SU-DHL-6 (cell line): Measurements from ENCODE around the gene APC2.

Source experiments
- H2AFZ ChIP-seq: fragments of 200-600 bp; sonication (generic); 2 replicates; pipeline ENCODE4 v1.6.1; 2014; ENCODE audit warnings: low read depth, mild to moderate bottlenecking, moderate library complexity, mixed read lengths, antibody characterized with exemption, low read length; ENCODE audit not compliant: severe bottlenecking
- H3F3A ChIP-seq: fragments of 200-600 bp; shearing (Covaris generic); 2 replicates; pipeline ENCODE4 v1.6.0; 2016; ENCODE audit warnings: antibody characterized with exemption, mild to moderate bottlenecking; ENCODE audit not compliant: insufficient read depth
- H3K27ac ChIP-seq: fragments of 200-600 bp; sonication (generic); 2 replicates; pipeline ENCODE4 v1.5.1; 2016; ENCODE audit warnings: low read depth, mild to moderate bottlenecking, low read length, moderate library complexity, mixed read lengths
- H3K27me3 ChIP-seq: fragments of 200-600 bp; sonication (generic), shearing (Covaris generic); 2 replicates; pipeline ENCODE4 v1.6.0; 2014; ENCODE audit warnings: mild to moderate bottlenecking, low read length
- H3K36me3 ChIP-seq: fragments of 200-600 bp; sonication (generic); 2 replicates; pipeline ENCODE4 v1.6.1; 2014; ENCODE audit warnings: mild to moderate bottlenecking, low read length, mixed read lengths
- H3K4me2 ChIP-seq: fragments of 300-600, 200-600 bp; shearing (Covaris generic), sonication (generic); 2 replicates; pipeline ENCODE4 v1.6.0; 2014; ENCODE audit warnings: low read length, low read depth, mild to moderate bottlenecking; ENCODE audit not compliant: poor library complexity, severe bottlenecking
- H3K4me3 ChIP-seq: fragments of 200-600 bp; sonication (generic); 2 replicates; pipeline ENCODE4 v1.5.1; 2014; ENCODE audit warnings: antibody characterized with exemption, low read length, mild to moderate bottlenecking, mixed read lengths; ENCODE audit not compliant: insufficient read depth, poor library complexity, severe bottlenecking
- H3K79me2 ChIP-seq: fragments of 200-600 bp; sonication (generic); 2 replicates; pipeline ENCODE4 v1.6.1; 2014; ENCODE audit warnings: mild to moderate bottlenecking, low read length, moderate library complexity; ENCODE audit not compliant: insufficient read depth
- H3K9ac ChIP-seq: fragments of 200-600 bp; sonication (generic); 2 replicates; pipeline ENCODE4 v1.7.0; 2014; ENCODE audit warnings: mild to moderate bottlenecking, low read length
- H3K9me2 ChIP-seq: fragments of 200-600 bp; sonication (generic); replicated peaks from 2 replicates; pipeline ENCODE4 v1.6.1; 2014; ENCODE audit warnings: low read length; ENCODE audit not compliant: insufficient read depth
- H3K9me3 ChIP-seq: fragments of 200-600 bp; sonication (generic); 2 replicates; pipeline ENCODE4 v1.6.1; 2014; ENCODE audit warnings: low read length, mixed read lengths; ENCODE audit not compliant: insufficient read depth
- H4K20me1 ChIP-seq: fragments of 200-600 bp; sonication (generic); 2 replicates; pipeline ENCODE4 v1.6.1; 2014; ENCODE audit warnings: low read depth, mild to moderate bottlenecking, antibody characterized with exemption, low read length, moderate library complexity, mixed read lengths
- CTCF ChIP-seq: fragments of 200-600 bp; sonication (generic); IDR thresholded peaks from one replicate; pipeline ENCODE4 v1.5.1; 2017; ENCODE audit warnings: antibody characterized with exemption, mild to moderate bottlenecking, low read length, moderate library complexity; ENCODE audit not compliant: insufficient read depth, poor library complexity, severe bottlenecking
- EZH2phosphoT487 ChIP-seq: fragments of 200-600 bp; sonication (generic), shearing (Covaris generic); conservative IDR thresholded peaks from 2 replicates; pipeline ENCODE4 v1.6.1; 2018; ENCODE audit warnings: mild to moderate bottlenecking, antibody characterized with exemption, low read length, moderate library complexity, mixed read lengths

The APC2 gene

GRCh38 chr19:1435378-1435989, 14.4 kb upstream of the APC2 start:
- H3K9me2 ChIP-seq: no peaks in the 10 kb centered on the region
- TF ChIP-seq EZH2phosphoT487 (no peak), CTCF (no peak)
- H3K4me2 ChIP-seq: no peak overlapping the region
- peaks cover 10% of the 10 kb centered on the region for H3K36me3 ChIP-seq
- no peak overlapping the region for H3K9ac ChIP-seq
- peaks cover 11% of the 10 kb centered on the region; the same call in 1 of the 2 replicates for H4K20me1 ChIP-seq
- H3K79me2 ChIP-seq: peaks cover 23% of the 10 kb centered on the region
- H3F3A ChIP-seq: peaks cover 28% of the 10 kb centered on the region
- H2AFZ ChIP-seq: no peak overlapping the region
- no peaks in the 10 kb centered on the region for H3K9me3 ChIP-seq
- no peaks in the 10 kb centered on the region for H3K27me3 ChIP-seq
- no peak overlapping the region for H3K27ac ChIP-seq
- H3K4me3 ChIP-seq: no peak overlapping the region

- Histone ChIP-seq H3K9ac (peak overlapping the region; percentile 28; the same call in 1 of the 2 replicates), H3K9me2 (no peaks in the 10 kb centered on the region), H3K79me2 (peaks cover 31% of the 10 kb centered on the region), H3K27me3 (no peaks in the 10 kb centered on the region), H2AFZ (peak overlapping the region; percentile 49), H3K4me2 (peak overlapping the region; percentile 41), H4K20me1 (peaks cover 18% of the 10 kb centered on the region; the same call in 1 of the 2 replicates), H3K9me3 (no peaks in the 10 kb centered on the region), H3K27ac (peak overlapping the region; percentile 53), H3F3A (peaks cover 48% of the 10 kb centered on the region), H3K36me3 (peaks cover 19% of the 10 kb centered on the region), H3K4me3 (no peak overlapping the region)
- TF ChIP-seq CTCF (no peak), EZH2phosphoT487 (no peak)
These were observed 12.3 kb upstream of the APC2 start for GRCh38 chr19:1437609-1438008.

GRCh38 chr19:1438035-1438932, 11.6 kb upstream of the APC2 start, which contains the start of gene RPS15:
RPS15 (plus strand) TSS chr19:1438396; CDS start chr19:1438426, 30 bp downstream.
- TF ChIP-seq EZH2phosphoT487 (no peak), CTCF (peak; percentile 90)
- Histone ChIP-seq H4K20me1 (peaks cover 18% of the 10 kb centered on the region; the same call in 1 of the 2 replicates), H3K9me2 (no peaks in the 10 kb centered on the region), H2AFZ (peak within 1 kb of the TSS; percentile 49), H3K4me2 (peak within 1 kb of the TSS; percentile 67), H3K9me3 (no peaks in the 10 kb centered on the region), H3K27me3 (no peaks in the 10 kb centered on the region), H3K4me3 (peak within 1 kb of the TSS; percentile 99), H3K79me2 (peaks cover 31% of the 10 kb centered on the region), H3F3A (peaks cover 55% of the 10 kb centered on the region), H3K9ac (peak within 1 kb of the TSS; percentile 99), H3K36me3 (peaks cover 19% of the 10 kb centered on the region), H3K27ac (peak within 1 kb of the TSS; percentile 78)
